ENCODE results near the gene PIN4.
"Not testable (repeated sequence)": the region's sequence is repeated elsewhere in the genome, so short reads cannot be mapped to it uniquely, and the experiment has no call there.

The PIN4 gene

DNA sequence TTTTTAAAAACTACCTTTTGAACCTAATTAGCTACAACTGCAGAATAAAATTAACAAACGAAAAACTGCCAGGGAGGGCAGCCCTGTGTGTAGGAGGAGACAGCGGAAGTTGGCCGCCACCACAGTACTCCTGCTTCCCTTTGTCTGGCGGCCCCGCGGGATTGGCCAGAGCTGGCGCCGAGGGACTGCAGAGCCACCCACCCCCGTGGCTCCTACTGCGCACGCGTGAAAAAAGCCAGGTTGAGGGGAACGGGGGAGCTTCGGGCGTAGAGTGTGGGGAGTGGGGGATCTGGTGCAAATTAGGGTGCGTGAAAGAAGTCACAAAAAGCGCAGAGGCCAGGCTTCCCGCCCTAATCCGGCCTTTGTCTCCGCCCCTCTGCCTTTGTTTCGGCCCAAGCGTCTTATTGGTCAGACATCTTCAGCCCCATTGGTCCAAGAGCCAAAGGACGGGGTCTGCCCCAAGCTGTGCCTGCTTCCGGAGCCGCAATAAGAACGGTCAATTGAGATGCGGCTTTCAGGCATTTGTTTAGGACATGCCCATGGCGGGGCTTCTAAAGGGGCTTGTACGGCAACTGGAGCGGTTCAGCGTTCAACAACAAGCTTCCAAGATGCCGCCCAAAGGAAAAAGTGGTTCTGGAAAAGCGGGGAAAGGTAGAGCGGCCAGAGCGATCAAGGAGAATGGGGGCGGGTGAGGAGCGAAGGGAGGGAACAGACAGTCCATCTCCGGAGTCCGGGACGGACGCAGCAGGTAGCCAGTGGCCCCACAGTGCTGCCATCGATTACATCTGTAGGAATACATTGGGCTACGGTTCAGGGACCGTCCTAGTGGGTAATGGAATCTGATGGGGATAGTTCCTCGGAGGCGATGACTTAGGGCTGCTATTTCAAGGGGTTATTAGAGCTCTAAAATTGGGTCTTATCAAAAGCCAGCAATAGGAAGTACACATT, at the start of gene PIN4:
TSS of gene PIN4 (plus strand) at position 580 of the 948 bp plus-strand sequence. CDS start at position 609, 29 bp downstream.
- DNase-seq, result peak; percentile 94

DNA sequence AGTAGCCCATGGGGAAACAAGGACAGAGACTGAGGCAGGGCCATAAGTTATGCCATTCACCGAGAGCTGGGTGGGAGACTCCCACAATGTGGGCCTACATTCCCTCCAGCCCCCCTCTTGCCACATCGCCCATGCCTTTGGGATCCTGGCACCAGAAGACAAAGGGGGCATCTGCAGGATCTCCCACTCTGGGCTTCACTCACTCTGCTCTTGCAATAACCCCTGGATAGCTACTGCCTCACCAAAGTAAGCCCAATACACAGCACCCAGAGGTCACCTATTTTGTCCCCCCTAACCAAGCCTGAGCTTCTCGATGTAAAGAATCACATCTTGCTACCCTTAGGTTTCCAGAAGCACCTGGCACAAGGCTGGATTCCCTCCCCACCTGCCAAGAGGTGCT, 49.1 kb upstream of the PIN4 start:
- DNase-seq, result no peak

GRCh38 chrX:72133851-72134546, 47.6 kb upstream of the PIN4 start:
- DNase-seq, result no peak

DNA sequence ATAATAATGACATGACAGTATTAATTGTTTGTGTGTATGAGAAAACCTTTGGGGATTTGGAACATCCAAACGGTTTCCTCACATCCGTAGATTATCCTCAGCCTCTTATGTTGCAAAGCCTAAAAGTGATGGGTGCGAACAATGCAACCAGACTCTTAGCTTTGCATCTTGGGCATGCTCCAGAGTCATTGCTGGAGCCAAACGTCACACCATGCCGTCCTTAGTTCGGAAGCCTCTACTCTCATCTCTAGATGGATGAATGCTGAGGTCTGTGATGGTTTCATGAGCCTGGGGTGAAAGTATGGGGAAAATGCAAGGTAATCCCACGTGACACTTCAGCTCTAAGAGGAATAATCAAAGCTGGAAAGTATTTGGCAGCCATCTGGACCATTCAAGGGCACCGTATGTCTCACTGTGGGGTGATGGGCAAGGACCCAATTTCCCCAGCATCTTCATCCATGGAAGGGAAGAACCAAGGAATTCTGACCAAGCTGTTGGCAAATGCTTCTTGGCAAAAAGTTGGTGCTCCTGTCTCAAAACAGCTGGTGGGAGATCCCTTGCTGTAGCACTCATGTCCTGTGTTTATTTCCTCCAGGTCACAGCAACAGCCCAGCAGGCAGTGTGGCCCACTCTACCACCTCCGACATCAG, 43.6 kb upstream of the PIN4 start:
- no peak for DNase-seq

DNA sequence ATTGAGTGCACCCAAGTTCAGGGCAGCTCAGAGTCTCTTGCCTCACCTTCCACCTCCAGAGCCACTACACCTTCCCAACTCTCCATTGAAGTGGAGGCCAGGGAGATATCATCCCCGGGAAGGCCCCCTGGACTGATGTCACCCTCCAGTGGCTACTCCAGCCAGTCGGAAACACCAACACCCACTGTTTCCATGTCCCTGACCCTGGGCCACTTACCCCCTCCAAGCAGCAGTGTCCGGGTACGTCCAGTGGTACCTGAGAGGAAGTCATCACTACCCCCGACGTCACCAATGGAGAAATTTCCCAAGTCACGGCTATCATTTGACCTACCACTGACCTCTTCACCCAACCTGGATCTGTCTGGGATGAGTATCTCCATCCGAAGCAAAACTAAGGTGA, 42.0 kb upstream of the PIN4 start:
- no peak for DNase-seq

DNA sequence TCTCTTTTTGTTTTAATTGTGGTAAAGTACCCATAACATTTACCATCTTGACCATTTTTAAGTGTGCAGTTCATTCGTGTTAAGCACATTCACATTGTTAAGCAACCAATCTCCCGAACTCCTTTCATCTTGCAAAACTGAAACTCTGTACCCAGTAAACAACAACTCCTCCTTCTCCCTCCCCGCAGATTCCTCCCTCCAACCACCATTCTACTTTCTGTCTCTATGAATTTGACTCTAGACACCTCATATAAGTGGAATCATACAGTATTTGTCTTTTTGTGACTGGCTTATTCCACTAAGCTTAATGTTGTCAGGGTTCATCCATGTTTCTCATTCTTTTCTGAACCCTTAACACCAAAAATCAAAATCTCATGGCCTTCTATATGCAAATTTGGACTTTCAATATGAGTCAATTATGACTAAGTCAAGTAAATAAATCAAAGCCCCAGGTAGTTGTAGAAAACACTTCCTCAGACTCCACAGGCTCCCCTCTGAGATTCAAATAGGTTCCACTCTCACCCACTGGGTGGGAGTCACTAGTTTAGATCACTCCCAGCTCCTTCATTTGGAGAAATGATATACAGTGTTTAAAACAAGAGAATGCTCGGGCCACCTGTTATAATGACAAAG, 40.1 kb upstream of the PIN4 start:
- no peak for DNase-seq

- DNase-seq, result no peak
These were observed 39.3 kb upstream of the PIN4 start for GRCh38 chrX:72142094-72142793.

DNA sequence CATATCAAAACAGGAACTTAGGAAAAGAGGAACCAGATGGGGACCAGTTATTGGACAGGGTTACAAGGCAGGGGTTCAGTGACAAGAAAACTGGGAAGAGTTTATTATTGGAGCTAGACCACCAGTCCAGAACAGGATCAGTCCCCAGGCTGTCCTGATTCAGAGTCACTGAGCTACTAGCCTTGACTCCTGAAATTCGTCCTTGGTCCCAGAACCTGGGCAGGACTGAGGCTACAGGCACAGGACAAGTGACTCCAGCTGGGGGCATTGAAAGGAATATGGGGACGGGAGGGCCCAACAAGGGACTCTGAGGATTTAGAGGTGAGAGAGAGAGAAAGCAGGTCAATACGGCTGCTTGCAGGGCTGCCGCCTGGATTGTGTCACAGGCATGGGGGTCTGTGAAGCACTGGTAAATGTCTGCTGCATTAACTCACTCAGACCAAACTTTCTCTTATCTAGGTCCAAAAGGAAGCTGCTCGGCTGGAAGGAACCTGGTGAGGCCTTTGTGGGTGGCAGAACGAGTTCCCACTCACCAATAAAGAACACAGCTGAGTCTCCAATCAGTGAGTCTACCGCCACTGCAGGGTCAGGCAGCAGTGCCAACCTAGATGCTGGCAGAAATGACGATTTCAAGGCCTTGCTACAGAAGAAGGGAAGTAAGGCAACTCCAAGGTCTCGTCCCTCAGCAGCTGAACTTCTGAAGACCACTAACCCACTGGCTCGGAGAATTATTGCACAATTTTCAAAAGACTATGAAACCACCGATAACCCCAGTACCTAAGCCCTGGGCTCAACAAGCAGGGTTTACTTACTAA, 38.6 kb upstream of the PIN4 start:
- no peak for DNase-seq

DNA sequence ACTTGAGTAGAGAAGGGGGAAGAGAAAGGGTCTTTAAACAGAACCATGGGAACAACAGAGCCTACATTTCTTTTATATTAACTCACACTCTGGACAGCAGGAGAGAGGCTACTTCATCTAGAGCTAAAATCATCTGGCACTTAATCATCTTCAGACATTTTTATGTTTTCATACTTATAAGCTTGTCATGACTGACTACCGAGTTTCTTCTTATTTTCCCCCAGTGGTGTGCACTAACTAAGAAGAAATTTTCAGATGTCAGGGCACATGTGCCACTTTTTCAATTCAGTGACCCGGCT, 38.0 kb upstream of the PIN4 start:
- no peak for DNase-seq

- DNase-seq, result no peak
These were observed 36.4 kb upstream of the PIN4 start for GRCh38 chrX:72145181-72145580.

GRCh38 chrX:72146527-72146926, 35.0 kb upstream of the PIN4 start:
- no peak for DNase-seq

- DNase-seq, result no peak
These were observed 22.8 kb upstream of the PIN4 start for GRCh38 chrX:72158773-72159172.

GRCh38 chrX:72159769-72160168, 21.8 kb upstream of the PIN4 start:
- DNase-seq, result no peak

DNA sequence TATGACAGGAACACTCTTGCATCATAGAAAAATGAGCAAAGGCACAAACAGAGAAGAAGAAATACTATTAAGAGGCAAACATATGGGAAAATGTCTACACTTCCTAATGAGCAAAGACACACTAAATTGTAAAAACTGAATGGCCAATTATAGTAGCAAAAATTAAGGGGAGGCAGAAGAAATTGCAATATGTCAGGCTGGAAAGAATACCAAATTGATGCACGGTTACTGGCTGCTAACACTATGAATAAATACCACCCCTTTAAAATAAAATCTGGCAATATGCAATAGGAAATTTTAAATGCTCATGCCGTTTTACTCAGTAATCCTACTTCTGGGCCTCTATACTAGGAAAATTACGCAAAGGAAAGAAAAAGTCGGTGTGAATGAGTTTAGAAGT, 16.0 kb upstream of the PIN4 start:
- DNase-seq, result no peak

GRCh38 chrX:72169008-72169728, 12.4 kb upstream of the PIN4 start:
- DNase-seq, result no peak

- not testable (repeated sequence) for DNase-seq
These were observed 5.3 kb upstream of the PIN4 start for GRCh38 chrX:72176289-72176688.

- no peak for DNase-seq
These were observed 4.6 kb upstream of the PIN4 start for GRCh38 chrX:72176981-72177380.

DNA sequence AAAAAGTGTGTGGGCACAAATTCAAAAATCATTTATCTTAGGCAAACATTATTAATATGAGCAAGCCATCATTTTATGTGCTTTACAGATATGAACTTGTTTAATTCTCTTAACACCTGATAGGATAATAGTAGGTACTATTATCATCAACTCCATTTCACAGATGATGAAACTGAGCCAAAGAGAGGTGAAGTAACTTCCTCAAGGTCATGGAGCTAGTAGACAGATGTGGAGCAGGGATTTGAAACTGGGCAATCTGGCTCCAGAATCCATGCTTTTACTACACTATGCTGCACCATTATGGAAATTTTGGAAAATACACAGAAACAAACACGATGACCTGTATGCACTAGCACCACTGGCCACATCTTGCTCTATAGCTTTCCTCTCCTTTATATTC, 1.0 kb upstream of the PIN4 start:
- DNase-seq, result no peak

DNA sequence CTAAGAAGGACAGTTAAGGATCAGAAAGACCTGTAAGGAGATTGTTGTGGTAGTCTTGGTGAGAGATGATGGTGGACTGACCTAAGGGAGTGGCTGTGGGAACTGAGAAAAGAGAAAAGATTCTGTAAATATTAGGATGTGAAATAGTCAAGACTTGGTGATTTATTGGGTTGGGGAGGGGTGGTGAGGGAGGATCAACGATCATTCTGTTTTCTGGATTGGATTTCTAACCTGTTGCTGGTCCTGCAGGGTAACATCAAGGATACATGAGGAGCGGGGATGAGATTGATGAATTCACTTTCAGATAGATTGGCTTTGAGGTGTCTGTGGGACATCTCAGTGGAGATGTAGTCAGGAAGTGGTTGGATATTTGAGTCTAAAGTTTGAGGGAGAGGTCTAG, 1.4 kb downstream of the PIN4 start:
- no peak for DNase-seq

- peak; percentile 78 for DNase-seq
These were observed 20.4 kb downstream of the PIN4 start for GRCh38 chrX:72201836-72202536.

Measured in HCEC 1CT (cell line).